Activated T-helper 1 cell treated with anti-CD3 and anti-CD28 coated beads, Interleukin-12 subunit alpha, Interleukin-12 subunit beta, Interleukin-2, Interleukin-4 antibody, amounts not matched to agents 30 ng/mL and 10 ng/mL and 1 ng/mL, durations not matched to agents 14 hours and 24 hours and 36 hours (primary cell): ENCODE data around the gene ASTN2. TPM values are rescaled to one million over a fixed set of nuclear protein-coding genes. Genes with fewer than 3 reads are reported as not detected.

Source experiments
- DNase-seq: peaks from one replicate; pipeline ENCODE4 v3.0.0; 2021; ENCODE audit warnings: low spot score
- H3K27ac Mint-ChIP-seq: one replicate; pipeline ENCODE4 v1.8.0; 2021; ENCODE audit warnings: mild to moderate bottlenecking, mixed read lengths
- H3K27me3 Mint-ChIP-seq: one replicate; pipeline ENCODE4 v1.8.0; 2022; ENCODE audit warnings: mild to moderate bottlenecking, moderate library complexity, mixed read lengths; ENCODE audit not compliant: insufficient read depth
- H3K36me3 Mint-ChIP-seq: one replicate; pipeline ENCODE4 v1.8.0; 2021; ENCODE audit warnings: low read depth, mixed read lengths
- H3K4me1 Mint-ChIP-seq: one replicate; pipeline ENCODE4 v1.8.0; 2021; ENCODE audit warnings: low read depth, mixed read lengths
- H3K4me3 Mint-ChIP-seq: one replicate; pipeline ENCODE4 v1.8.0; 2021; ENCODE audit warnings: mild to moderate bottlenecking, moderate library complexity, mixed read lengths
- H3K9me3 Mint-ChIP-seq: one replicate; pipeline ENCODE4 v1.8.0; 2021; ENCODE audit warnings: mixed read lengths
- intact Hi-C: fragments of 100-400 bp; cut with micrococcal nuclease; formaldehyde crosslinking; loops from one replicate; pipeline ENCODE4 v1.15.1; 2024
- total RNA-seq: library from RNA; stranded (reverse); gene quantifications from 2 replicates; pipeline ENCODE4 v1.2.3, GENCODE V29; 2022

ASTN2 gene
- total RNA-seq, 1 donor from 2014 or later = 3.3 TPM

GRCh38 chr9:116998305-116998704 is 416.6 kb downstream of the ASTN2 start:
- Mint-ChIP-seq H3K9me3 (no peaks in the 10 kb centered on the region), H3K27ac (no peak overlapping the region), H3K4me1 (no peaks in the 10 kb centered on the region), H3K4me3 (no peak overlapping the region), H3K27me3 (no peaks in the 10 kb centered on the region), H3K36me3 (no peaks in the 10 kb centered on the region)
- intact Hi-C loops = no loop called here
- DNase-seq = no peak

GRCh38 chr9:116992865-116993264 is 422.0 kb downstream of the ASTN2 start:
- no peaks in the 10 kb centered on the region for H3K27me3 Mint-ChIP-seq
- H3K9me3 Mint-ChIP-seq = no peaks in the 10 kb centered on the region
- intact Hi-C loops = no loop called here
- H3K36me3 Mint-ChIP-seq = no peaks in the 10 kb centered on the region
- H3K27ac Mint-ChIP-seq = no peak overlapping the region
- H3K4me3 Mint-ChIP-seq = no peak overlapping the region
- no peak for DNase-seq
- H3K4me1 Mint-ChIP-seq = no peaks in the 10 kb centered on the region

DNA sequence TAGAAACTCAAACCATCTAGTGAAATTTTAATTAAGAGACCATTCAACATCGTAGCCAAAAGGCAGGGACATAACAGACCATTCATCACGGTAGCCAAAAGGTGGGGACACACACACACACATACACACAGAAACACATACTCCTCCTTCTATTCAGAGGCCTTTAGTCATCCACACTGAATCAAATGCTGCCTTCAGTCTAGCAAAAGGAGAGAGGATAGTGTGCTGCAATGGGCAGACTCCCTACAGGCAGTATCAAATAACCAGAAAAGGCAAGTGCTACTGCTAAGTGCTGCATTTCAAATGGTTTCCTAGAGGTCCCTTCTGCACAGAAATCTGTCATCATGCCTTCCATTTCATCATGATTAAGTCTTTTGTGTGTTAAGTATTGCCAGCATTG is 423.8 kb downstream of the ASTN2 start:
- DNase-seq = no peak
- no peaks in the 10 kb centered on the region for H3K9me3 Mint-ChIP-seq
- H3K27me3 Mint-ChIP-seq = no peaks in the 10 kb centered on the region
- intact Hi-C loops = no loop called here
- no peaks in the 10 kb centered on the region for H3K4me1 Mint-ChIP-seq
- no peak overlapping the region for H3K4me3 Mint-ChIP-seq
- no peak overlapping the region for H3K27ac Mint-ChIP-seq
- H3K36me3 Mint-ChIP-seq = no peaks in the 10 kb centered on the region

- Mint-ChIP-seq H3K4me3 (no peak overlapping the region), H3K36me3 (no peaks in the 10 kb centered on the region), H3K9me3 (no peaks in the 10 kb centered on the region), H3K27ac (no peak overlapping the region), H3K4me1 (no peaks in the 10 kb centered on the region), H3K27me3 (no peaks in the 10 kb centered on the region)
- no peak for DNase-seq
- intact Hi-C loops = no loop called here
Observed at GRCh38 chr9:116990592-116990991, 424.3 kb downstream of the ASTN2 start.

GRCh38 chr9:116987721-116988485 is 427.0 kb downstream of the ASTN2 start:
- Mint-ChIP-seq H3K9me3 (no peaks in the 10 kb centered on the region), H3K27me3 (no peaks in the 10 kb centered on the region), H3K4me3 (no peak overlapping the region), H3K4me1 (no peaks in the 10 kb centered on the region), H3K27ac (no peak overlapping the region), H3K36me3 (no peaks in the 10 kb centered on the region)
- no peak for DNase-seq
- intact Hi-C loops = no loop called here

- H3K9me3 Mint-ChIP-seq = no peaks in the 10 kb centered on the region
- no peak for DNase-seq
- no peak overlapping the region for H3K27ac Mint-ChIP-seq
- no peaks in the 10 kb centered on the region for H3K36me3 Mint-ChIP-seq
- no peaks in the 10 kb centered on the region for H3K27me3 Mint-ChIP-seq
- H3K4me3 Mint-ChIP-seq = no peak overlapping the region
- no peaks in the 10 kb centered on the region for H3K4me1 Mint-ChIP-seq
- intact Hi-C loops = no loop called here
Observed at GRCh38 chr9:116986015-116986414, 428.8 kb downstream of the ASTN2 start.

- H3K4me3 Mint-ChIP-seq = no peak overlapping the region
- H3K27ac Mint-ChIP-seq = no peak overlapping the region
- no peaks in the 10 kb centered on the region for H3K27me3 Mint-ChIP-seq
- intact Hi-C loops = no loop called here
- H3K9me3 Mint-ChIP-seq = no peaks in the 10 kb centered on the region
- DNase-seq = no peak
- no peaks in the 10 kb centered on the region for H3K4me1 Mint-ChIP-seq
- no peaks in the 10 kb centered on the region for H3K36me3 Mint-ChIP-seq
Observed at GRCh38 chr9:116985596-116985995, 429.3 kb downstream of the ASTN2 start.

DNA sequence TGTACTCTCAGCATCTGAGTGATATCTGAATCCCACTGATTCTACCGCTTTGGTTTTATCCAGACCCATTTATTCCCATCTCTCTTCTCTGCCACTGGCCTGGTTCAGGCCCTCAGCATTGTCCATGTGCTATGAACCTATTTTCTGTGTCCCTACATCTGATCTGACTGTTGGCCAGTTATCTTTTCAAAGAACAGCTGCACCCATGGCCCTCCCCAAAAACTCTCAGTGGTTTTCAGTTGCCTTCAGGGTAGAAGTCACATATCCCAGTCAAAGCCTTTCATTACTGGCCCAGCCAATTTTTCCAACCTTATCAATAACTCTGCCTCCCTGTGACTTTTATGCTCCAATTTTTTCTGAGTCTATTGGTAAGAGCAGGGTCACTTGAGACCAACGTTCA is 430.7 kb downstream of the ASTN2 start:
- H3K4me3 Mint-ChIP-seq = no peak overlapping the region
- no peaks in the 10 kb centered on the region for H3K4me1 Mint-ChIP-seq
- no peaks in the 10 kb centered on the region for H3K27me3 Mint-ChIP-seq
- DNase-seq = no peak
- no peaks in the 10 kb centered on the region for H3K36me3 Mint-ChIP-seq
- intact Hi-C loops = no loop called here
- no peak overlapping the region for H3K27ac Mint-ChIP-seq
- H3K9me3 Mint-ChIP-seq = no peaks in the 10 kb centered on the region

GRCh38 chr9:116980582-116981120 is 434.2 kb downstream of the ASTN2 start:
- H3K27ac Mint-ChIP-seq = no peak overlapping the region
- H3K4me1 Mint-ChIP-seq = no peaks in the 10 kb centered on the region
- intact Hi-C loops = no loop called here
- peaks cover 2% of the 10 kb centered on the region for H3K27me3 Mint-ChIP-seq
- H3K9me3 Mint-ChIP-seq = no peaks in the 10 kb centered on the region
- H3K36me3 Mint-ChIP-seq = no peaks in the 10 kb centered on the region
- no peak for DNase-seq
- no peak overlapping the region for H3K4me3 Mint-ChIP-seq

DNA sequence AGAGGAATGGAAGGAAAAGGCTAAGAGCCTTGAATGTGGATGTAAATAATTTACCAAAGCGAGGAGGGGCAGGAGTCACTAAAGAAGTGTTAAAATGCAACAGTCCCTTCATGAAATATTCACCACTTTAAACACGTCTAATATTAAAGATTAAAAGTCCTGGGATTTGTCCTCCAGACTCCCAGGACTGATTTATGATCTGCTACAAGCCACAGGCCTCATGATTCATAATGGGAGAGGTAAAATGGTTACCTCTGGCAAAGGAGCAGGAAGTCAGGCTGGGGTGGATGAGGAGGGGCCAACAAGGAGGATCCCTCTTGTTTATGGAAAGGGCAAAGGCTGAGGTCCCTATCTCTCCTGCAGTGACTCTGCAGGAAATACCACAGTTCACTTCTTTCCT is 435.4 kb downstream of the ASTN2 start:
- DNase-seq = no peak
- intact Hi-C loops = no loop called here
- Mint-ChIP-seq H3K36me3 (no peaks in the 10 kb centered on the region), H3K9me3 (no peaks in the 10 kb centered on the region), H3K4me3 (no peak overlapping the region), H3K4me1 (no peaks in the 10 kb centered on the region), H3K27me3 (peaks cover 2% of the 10 kb centered on the region), H3K27ac (no peak overlapping the region)

DNA sequence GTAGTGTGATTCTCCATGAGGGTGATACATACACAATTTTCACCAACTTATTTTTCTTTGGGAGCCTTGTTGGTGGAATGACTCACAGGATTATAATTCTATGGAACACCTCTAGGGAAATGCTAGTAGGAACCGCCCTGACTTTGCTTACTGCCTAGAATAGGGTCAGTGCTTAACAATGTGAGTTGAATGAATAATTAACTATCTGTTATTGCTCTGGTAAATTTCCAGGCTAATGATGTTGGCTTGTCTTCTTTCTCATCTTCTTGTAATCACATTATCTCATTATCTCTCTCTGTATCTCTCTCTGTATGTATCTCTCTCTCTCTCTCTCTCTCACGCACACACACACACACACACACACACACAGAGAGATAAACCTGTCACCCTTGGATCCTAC is 436.7 kb downstream of the ASTN2 start:
- no peak for DNase-seq
- peaks cover 3% of the 10 kb centered on the region for H3K27me3 Mint-ChIP-seq
- no peaks in the 10 kb centered on the region for H3K9me3 Mint-ChIP-seq
- intact Hi-C loops = no loop called here
- H3K4me1 Mint-ChIP-seq = no peaks in the 10 kb centered on the region
- H3K27ac Mint-ChIP-seq = no peak overlapping the region
- H3K36me3 Mint-ChIP-seq = no peaks in the 10 kb centered on the region
- H3K4me3 Mint-ChIP-seq = no peak overlapping the region

GRCh38 chr9:116975126-116975525 is 439.7 kb downstream of the ASTN2 start:
- no peak overlapping the region for H3K27ac Mint-ChIP-seq
- no peaks in the 10 kb centered on the region for H3K36me3 Mint-ChIP-seq
- H3K27me3 Mint-ChIP-seq = peaks cover 3% of the 10 kb centered on the region
- H3K4me3 Mint-ChIP-seq = no peak overlapping the region
- H3K4me1 Mint-ChIP-seq = no peaks in the 10 kb centered on the region
- intact Hi-C loops = no loop called here
- H3K9me3 Mint-ChIP-seq = no peaks in the 10 kb centered on the region
- DNase-seq = no peak

- Mint-ChIP-seq H3K9me3 (no peaks in the 10 kb centered on the region), H3K27me3 (no peaks in the 10 kb centered on the region), H3K27ac (no peak overlapping the region), H3K4me3 (no peak overlapping the region), H3K4me1 (no peaks in the 10 kb centered on the region), H3K36me3 (no peaks in the 10 kb centered on the region)
- intact Hi-C loops = no loop called here
- DNase-seq = no peak
Observed at GRCh38 chr9:116966199-116966598, 448.7 kb downstream of the ASTN2 start.

DNA sequence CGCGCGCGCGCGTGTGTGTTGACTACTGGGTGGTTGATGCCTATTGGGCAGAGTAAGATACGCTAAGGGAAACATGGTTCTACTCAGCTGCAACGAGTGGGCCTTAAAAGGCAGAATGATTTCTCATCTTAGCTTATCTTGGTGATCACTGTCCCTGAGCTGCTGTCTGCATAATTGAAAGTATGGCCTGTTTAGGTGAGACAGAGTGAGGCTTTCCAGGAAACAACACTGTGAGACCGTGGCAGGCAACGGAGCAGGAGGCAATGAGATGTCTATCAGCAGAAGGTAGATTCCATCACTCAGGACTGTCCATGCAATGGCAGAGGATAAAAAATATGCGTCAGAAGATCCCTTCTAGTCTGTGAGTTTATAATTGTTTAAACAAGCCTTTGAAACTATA is 450.6 kb downstream of the ASTN2 start:
- Mint-ChIP-seq H3K9me3 (no peaks in the 10 kb centered on the region), H3K4me3 (no peak overlapping the region), H3K36me3 (no peaks in the 10 kb centered on the region), H3K4me1 (no peaks in the 10 kb centered on the region), H3K27ac (no peak overlapping the region), H3K27me3 (no peaks in the 10 kb centered on the region)
- intact Hi-C loops = no loop called here
- no peak for DNase-seq
